AG04450 (cell line): ENCODE measurements around the gene EXTL1. TPM values are rescaled to one million over a fixed set of nuclear protein-coding genes. Genes with fewer than 3 reads are reported as not detected.

ENCODE experiments used
- CTCF ChIA-PET: fragments of 300-600, 350-600 bp; formaldehyde crosslinking; extraction: SDS; loops from one replicate; lab custom pipeline; 2022; ENCODE audit warnings: antibody characterized with exemption, inconsistent platforms; lab: Charles Lee
- POLR2A ChIA-PET: fragments of 350-600 bp; formaldehyde crosslinking; extraction: SDS; loops from one replicate; lab custom pipeline; 2021; ENCODE audit warnings: antibody characterized with exemption, inconsistent platforms; lab: Yijun Ruan, JAX
- DNase-seq: peaks from one replicate; pipeline ENCODE4 v3.0.0-alpha.2; 2011; ENCODE audit warnings: low read depth, low spot score
- H3K27ac ChIP-seq: one replicate; pipeline ENCODE4 v1.5.1; 2012; ENCODE audit warnings: low read depth, low read length, control low read depth
- H3K27me3 ChIP-seq: one replicate; pipeline ENCODE4 v1.6.0; 2012; ENCODE audit warnings: low read length; ENCODE audit not compliant: control insufficient read depth, insufficient read depth
- H3K4me3 ChIP-seq: 2 replicates; pipeline ENCODE4 v1.5.1; 2011; ENCODE audit warnings: mild to moderate bottlenecking, low read depth, low read length, control low read depth
- H3K9me3 ChIP-seq: 2 replicates; pipeline ENCODE4 v1.5.1; 2012; ENCODE audit warnings: low read length; ENCODE audit not compliant: control insufficient read depth, insufficient read depth
- CTCF ChIP-seq: IDR thresholded peaks from 2 replicates; pipeline ENCODE4 v1.5.1; 2011; ENCODE audit warnings: low read depth, low read length, control low read depth, inconsistent platforms
- polyA plus RNA-seq: library from polyadenylated mRNA; depleted of rRNA; stranded (reverse); fragments of >200 nt; gene quantifications from 2 replicates; pipeline ENCODE4 v1.2.3, GENCODE V29; 2011

EXTL1 gene
- polyA plus RNA-seq, 1 experiment = 1.3 TPM

GRCh38 chr1:26053718-26054560, 32.4 kb downstream of the EXTL1 start:
- no peak for DNase-seq
- Histone ChIP-seq H3K27ac (no peak overlapping the region), H3K27me3 (peaks cover 69% of the 10 kb centered on the region), H3K4me3 (no peak overlapping the region), H3K9me3 (no peaks in the 10 kb centered on the region)
- POLR2A ChIA-PET = interaction anchor here (0.6 to 0.7 kb wide), 2 partner anchors 9 to 20 kb away, joined by 3 to 4 read pairs; no protein-coding TSS in a partner anchor
- TF ChIP-seq CTCF = no peak
- CTCF ChIA-PET = interaction anchor here (0.5 kb wide), 1 partner anchor 805 kb away, joined by 3 read pairs; no protein-coding TSS in a partner anchor

DNA sequence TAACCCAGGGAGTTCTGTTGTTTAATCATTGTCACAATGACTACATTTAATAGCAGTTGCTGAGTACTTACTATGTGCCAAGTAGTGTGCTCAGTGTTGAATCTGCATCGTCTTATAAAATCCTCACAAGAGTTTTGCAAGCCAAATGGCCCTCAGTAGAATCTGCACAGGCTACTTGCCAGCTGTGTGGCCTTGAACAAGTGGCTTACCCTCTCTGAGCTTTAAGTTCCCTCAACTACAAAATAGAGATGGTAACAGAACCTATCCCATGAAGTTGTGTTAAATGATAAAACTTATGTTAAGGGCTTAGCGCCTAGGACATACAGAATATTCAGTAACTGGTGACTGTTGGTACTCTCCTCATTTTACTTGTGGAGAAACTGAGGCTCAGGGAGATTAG, 33.5 kb downstream of the EXTL1 start:
- POLR2A ChIA-PET = interaction anchor here (0.7 kb wide), 1 partner anchor 10 kb away, joined by 4 read pairs; no protein-coding TSS in a partner anchor
- Histone ChIP-seq H3K27me3 (peaks cover 68% of the 10 kb centered on the region), H3K27ac (no peak overlapping the region), H3K9me3 (no peaks in the 10 kb centered on the region), H3K4me3 (no peak overlapping the region)
- DNase-seq = no peak
- no peak for TF ChIP-seq CTCF
- CTCF ChIA-PET = no interaction called here

DNA sequence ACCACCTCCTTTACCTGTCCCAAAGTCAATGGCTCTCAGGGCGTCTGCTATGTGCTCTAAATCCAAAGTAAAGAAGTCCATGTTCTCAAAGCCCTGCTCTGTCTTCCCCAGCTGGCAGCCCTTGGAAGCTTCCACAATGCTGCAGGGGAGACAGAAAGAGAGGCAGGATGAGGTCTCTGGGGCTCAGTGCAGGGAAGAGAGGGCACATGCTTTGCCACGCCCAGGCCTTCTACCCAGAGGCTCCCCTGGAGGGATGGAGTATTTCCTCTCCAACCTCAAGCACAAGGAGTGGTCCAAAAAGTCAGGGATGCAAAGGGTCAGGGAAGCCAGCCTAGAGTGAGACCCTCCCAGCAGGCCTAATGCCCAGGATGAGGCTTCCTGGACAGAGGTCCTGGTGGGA, 35.6 kb downstream of the EXTL1 start:
- ChIA-PET POLR2A (no interaction called here), CTCF (no interaction called here)
- Histone ChIP-seq H3K4me3 (no peak overlapping the region), H3K27ac (no peak overlapping the region), H3K27me3 (peaks cover 62% of the 10 kb centered on the region), H3K9me3 (no peaks in the 10 kb centered on the region)
- TF ChIP-seq CTCF = no peak
- DNase-seq = no peak

GRCh38 chr1:26058052-26058595, 36.5 kb downstream of the EXTL1 start:
- no peaks in the 10 kb centered on the region for H3K9me3 ChIP-seq
- no peak for DNase-seq
- peaks cover 58% of the 10 kb centered on the region for H3K27me3 ChIP-seq
- ChIA-PET CTCF (interaction anchor here (0.7 kb wide), 1 partner anchor 12 kb away, joined by 3 read pairs; the partner anchor contains the start of gene SLC30A2), POLR2A (no interaction called here)
- no peak for TF ChIP-seq CTCF
- no peak overlapping the region for H3K27ac ChIP-seq
- H3K4me3 ChIP-seq = no peak overlapping the region

GRCh38 chr1:26059906-26060305, 38.3 kb downstream of the EXTL1 start:
- TF ChIP-seq CTCF = no peak
- Histone ChIP-seq H3K27ac (no peak overlapping the region), H3K4me3 (no peak overlapping the region), H3K27me3 (peaks cover 55% of the 10 kb centered on the region), H3K9me3 (no peaks in the 10 kb centered on the region)
- no peak for DNase-seq
- CTCF ChIA-PET = no interaction called here
- POLR2A ChIA-PET = no interaction called here
